Cardiac fibroblast (primary cell): ENCODE results near the gene ZNF536.

Source experiments
- DNase-seq, 2 donors: peaks; one replicate each; pipeline versions ENCODE4 v3.0.0 to v3.0.0-alpha.2; 2010; ENCODE audit warnings: low read depth in 2 of 2
- H3K4me3 ChIP-seq, 2 donors: replicated peaks in 1 of 2; 1 replicate in 1 of 2; 2 replicates in 1 of 2; pipeline ENCODE4 v1.5.1; 2011; ENCODE audit warnings: low read depth in 2 of 2, low read length in 2 of 2, mild to moderate bottlenecking in 2 of 2, moderate library complexity in 1 of 2
- TF ChIP-seq, protein P1 (sequence below): IDR thresholded peaks from one replicate; pipeline ENCODE4 v1.5.1; 2011; ENCODE audit warnings: low read depth, mild to moderate bottlenecking, low read length, inconsistent platforms

The ZNF536 gene

GRCh38 chr19:30401956-30402355 lies 29.8 kb downstream of the ZNF536 start:
- TF ChIP-seq, protein P1, sequence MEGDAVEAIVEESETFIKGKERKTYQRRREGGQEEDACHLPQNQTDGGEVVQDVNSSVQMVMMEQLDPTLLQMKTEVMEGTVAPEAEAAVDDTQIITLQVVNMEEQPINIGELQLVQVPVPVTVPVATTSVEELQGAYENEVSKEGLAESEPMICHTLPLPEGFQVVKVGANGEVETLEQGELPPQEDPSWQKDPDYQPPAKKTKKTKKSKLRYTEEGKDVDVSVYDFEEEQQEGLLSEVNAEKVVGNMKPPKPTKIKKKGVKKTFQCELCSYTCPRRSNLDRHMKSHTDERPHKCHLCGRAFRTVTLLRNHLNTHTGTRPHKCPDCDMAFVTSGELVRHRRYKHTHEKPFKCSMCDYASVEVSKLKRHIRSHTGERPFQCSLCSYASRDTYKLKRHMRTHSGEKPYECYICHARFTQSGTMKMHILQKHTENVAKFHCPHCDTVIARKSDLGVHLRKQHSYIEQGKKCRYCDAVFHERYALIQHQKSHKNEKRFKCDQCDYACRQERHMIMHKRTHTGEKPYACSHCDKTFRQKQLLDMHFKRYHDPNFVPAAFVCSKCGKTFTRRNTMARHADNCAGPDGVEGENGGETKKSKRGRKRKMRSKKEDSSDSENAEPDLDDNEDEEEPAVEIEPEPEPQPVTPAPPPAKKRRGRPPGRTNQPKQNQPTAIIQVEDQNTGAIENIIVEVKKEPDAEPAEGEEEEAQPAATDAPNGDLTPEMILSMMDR = no peak
- H3K4me3 ChIP-seq = no peak overlapping the region
- DNase-seq = no peak

GRCh38 chr19:30402436-30403202 lies 30.4 kb downstream of the ZNF536 start:
- TF ChIP-seq, protein P1 = no peak
- no peak overlapping the region for H3K4me3 ChIP-seq
- DNase-seq = no peak

- TF ChIP-seq, protein P1 = no peak
- H3K4me3 ChIP-seq = no peak overlapping the region
- DNase-seq = no peak
Measured at GRCh38 chr19:30403203-30403985, 31.2 kb downstream of the ZNF536 start.

DNA sequence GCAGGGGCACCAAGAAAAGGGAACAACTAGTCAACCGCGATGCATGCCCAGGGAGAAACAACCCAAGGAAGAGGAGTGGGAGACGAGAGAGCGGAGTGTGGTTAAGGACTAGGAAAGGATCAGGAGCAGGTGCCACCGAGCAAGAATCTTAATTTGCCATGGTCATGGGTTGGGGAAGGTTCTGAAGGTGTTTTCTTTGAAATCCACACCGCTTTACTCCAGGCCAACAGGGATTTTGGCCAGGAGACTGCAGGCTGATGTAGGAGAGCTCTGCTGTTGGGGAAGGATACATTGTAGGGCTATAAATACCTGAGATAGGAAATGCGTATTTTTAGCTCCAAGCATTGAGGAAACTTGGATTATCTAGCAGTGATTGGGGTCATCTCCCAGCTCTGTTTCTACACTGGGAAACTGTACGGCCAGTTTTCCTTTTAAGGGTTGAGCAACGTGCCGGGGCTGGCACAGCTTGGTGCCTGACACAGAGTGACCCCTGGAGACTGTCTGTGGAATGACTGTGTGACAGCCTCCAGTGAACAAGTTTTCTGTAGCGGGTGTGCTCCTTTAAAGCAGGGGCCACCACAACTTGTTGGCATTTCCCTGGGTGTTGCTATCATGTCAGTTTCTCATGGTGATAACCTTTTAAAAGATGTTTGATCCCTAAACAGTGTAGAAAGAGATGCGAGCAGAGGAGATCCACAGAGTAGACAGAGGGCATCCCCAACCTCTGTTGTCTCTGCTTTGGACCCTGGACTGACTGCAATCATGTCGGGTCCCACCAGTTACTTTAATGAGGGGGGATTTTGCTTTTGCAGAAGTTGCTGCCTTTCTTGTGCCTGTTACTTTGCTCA lies 34.3 kb downstream of the ZNF536 start:
- TF ChIP-seq, protein P1 = no peak
- no peak overlapping the region for H3K4me3 ChIP-seq
- DNase-seq = no peak

DNA sequence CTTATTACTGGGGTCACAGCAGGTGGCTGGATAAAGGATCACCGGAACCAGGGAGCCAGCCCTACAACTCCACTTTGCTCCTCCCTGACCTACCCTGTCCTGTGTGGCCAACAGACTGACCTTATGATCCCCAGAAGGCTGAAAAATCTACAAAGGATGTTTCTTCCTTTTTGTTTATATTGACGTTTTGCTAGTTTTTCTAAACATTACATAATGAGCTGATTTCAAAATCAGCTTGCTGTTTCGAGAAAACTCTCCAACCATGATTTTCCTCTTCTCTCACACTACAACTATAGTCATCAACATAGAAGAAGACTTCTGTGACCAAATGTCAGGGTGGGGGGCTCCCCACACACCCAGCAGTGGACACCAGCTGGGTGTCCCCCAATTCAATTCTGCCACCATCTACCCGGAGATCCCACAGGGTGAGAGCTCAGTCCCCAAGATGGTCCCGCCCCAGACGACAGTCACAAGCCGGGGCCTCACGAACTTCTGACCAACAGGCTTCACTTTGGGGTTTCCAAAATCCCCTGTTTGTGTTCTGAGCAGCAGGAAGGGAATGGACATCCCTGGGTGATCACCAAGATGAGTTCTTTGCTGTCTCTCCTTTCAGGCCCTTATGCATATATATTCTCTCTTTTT lies 35.0 kb downstream of the ZNF536 start:
- DNase-seq = no peak
- no peak overlapping the region for H3K4me3 ChIP-seq
- TF ChIP-seq, protein P1 = no peak

DNA sequence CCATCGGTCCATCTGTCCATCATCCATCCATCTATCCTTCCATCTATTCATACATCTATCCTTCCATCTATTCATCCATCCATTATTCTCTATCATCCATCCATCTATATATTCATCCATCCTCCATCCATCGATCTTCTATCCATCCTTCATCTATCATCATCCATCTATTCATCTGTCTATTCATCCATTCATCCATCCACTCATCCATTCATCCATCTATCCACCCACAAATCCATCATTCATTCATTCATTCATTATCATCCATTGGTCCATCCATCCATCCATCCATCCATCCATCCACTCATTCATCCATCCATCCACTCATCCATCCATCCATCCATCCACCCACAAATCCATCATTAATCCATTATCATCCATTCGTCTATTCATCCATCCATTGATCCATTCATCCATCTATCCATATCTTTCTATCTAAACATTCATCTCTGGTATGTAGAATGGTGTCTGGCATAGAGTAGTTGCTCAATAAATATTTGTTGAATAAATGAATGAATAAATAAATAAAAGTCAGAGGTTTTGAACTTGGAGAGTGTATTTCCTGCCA lies 36.6 kb downstream of the ZNF536 start:
- no peak for DNase-seq
- no peak overlapping the region for H3K4me3 ChIP-seq
- TF ChIP-seq, protein P1 = no peak
